Measurements from ENCODE around the gene AFF2. TPM values are rescaled to one million over a fixed set of nuclear protein-coding genes. Genes with fewer than 3 reads are reported as not detected.

AFF2 gene
- total RNA-seq, 1 experiment from 2014 or later, result 0.06 TPM

- no peak for DNase-seq (ENCODE audit: low read depth)
Observed at GRCh38 chrX:148741441-148741840, 241.0 kb downstream of the AFF2 start.

- no peak for DNase-seq (ENCODE audit: low read depth)
Observed at GRCh38 chrX:148755111-148755510, 254.7 kb downstream of the AFF2 start.

GRCh38 chrX:148763896-148764295 lies 263.5 kb downstream of the AFF2 start:
- DNase-seq (ENCODE audit: low read depth), result no peak

GRCh38 chrX:148768296-148768695 lies 267.9 kb downstream of the AFF2 start:
- no peak for DNase-seq (ENCODE audit: low read depth)

GRCh38 chrX:148771440-148771839 lies 271.0 kb downstream of the AFF2 start:
- DNase-seq (ENCODE audit: low read depth), result no peak

- no peak for DNase-seq (ENCODE audit: low read depth)
Observed at GRCh38 chrX:148774276-148774675, 273.9 kb downstream of the AFF2 start.

- DNase-seq (ENCODE audit: low read depth), result no peak
Observed at GRCh38 chrX:148784137-148784536, 283.7 kb downstream of the AFF2 start.

- DNase-seq (ENCODE audit: low read depth), result no peak
Observed at GRCh38 chrX:148784856-148785255, 284.4 kb downstream of the AFF2 start.

- DNase-seq (ENCODE audit: low read depth), result no peak
Observed at GRCh38 chrX:148785256-148785655, 284.8 kb downstream of the AFF2 start.

GRCh38 chrX:148788449-148788848 lies 288.0 kb downstream of the AFF2 start:
- DNase-seq (ENCODE audit: low read depth), result no peak

GRCh38 chrX:148794350-148794749 lies 293.9 kb downstream of the AFF2 start:
- DNase-seq (ENCODE audit: low read depth), result no peak

- no peak for DNase-seq (ENCODE audit: low read depth)
Observed at GRCh38 chrX:148804579-148805355, 304.4 kb downstream of the AFF2 start.

- DNase-seq (ENCODE audit: low read depth), result no peak
Observed at GRCh38 chrX:148806145-148806870, 305.9 kb downstream of the AFF2 start.

- no peak for DNase-seq (ENCODE audit: low read depth)
Observed at GRCh38 chrX:148808833-148809232, 308.4 kb downstream of the AFF2 start.

- DNase-seq (ENCODE audit: low read depth), result no peak
Observed at GRCh38 chrX:148811236-148811635, 310.8 kb downstream of the AFF2 start.

- DNase-seq (ENCODE audit: low read depth), result no peak
Observed at GRCh38 chrX:148813422-148813821, 313.0 kb downstream of the AFF2 start.

GRCh38 chrX:148813967-148814366 lies 313.6 kb downstream of the AFF2 start:
- no peak for DNase-seq (ENCODE audit: low read depth)

- DNase-seq (ENCODE audit: low read depth), result no peak
Observed at GRCh38 chrX:148815218-148815961, 315.0 kb downstream of the AFF2 start.

GRCh38 chrX:148823986-148824385 lies 323.6 kb downstream of the AFF2 start:
- DNase-seq (ENCODE audit: low read depth), result no peak

GRCh38 chrX:148825696-148826095 lies 325.3 kb downstream of the AFF2 start:
- no peak for DNase-seq (ENCODE audit: low read depth)

- DNase-seq (ENCODE audit: low read depth), result no peak
Observed at GRCh38 chrX:148836741-148837140, 336.3 kb downstream of the AFF2 start.

GRCh38 chrX:148850631-148851030 lies 350.2 kb downstream of the AFF2 start:
- no peak for DNase-seq (ENCODE audit: low read depth)

GRCh38 chrX:148854306-148854705 lies 353.9 kb downstream of the AFF2 start:
- DNase-seq (ENCODE audit: low read depth), result no peak
